Esophagus muscularis mucosa (tissue), 4 donors: ENCODE results near the gene FCRLB.

ENCODE experiments used
- EP300 ChIP-seq: sonication (generic); formaldehyde crosslinking; IDR thresholded peaks from one replicate; pipeline ENCODE4 v1.6.1; 2017; ENCODE audit warnings: antibody characterized with exemption
- POLR2A ChIP-seq: fragments of 450-650 bp; IDR thresholded peaks from one replicate; pipeline ENCODE4 v1.6.1; 2017; ENCODE audit warnings: antibody characterized with exemption, moderate library complexity, mild to moderate bottlenecking, low read depth
- POLR2AphosphoS5 ChIP-seq, 2 donors: sonication (generic); formaldehyde crosslinking; IDR thresholded peaks; one replicate each; pipeline ENCODE4 v1.6.1; 2017; ENCODE audit warnings: antibody characterized with exemption in 2 of 2
- TF ChIP-seq, protein P1 (sequence below), 3 experiments: fragments of 200-600 bp in 2 of 3; fragments of 450-650 bp in 1 of 3; sonication (generic) in 2 of 3; IDR thresholded peaks; one replicate each; pipeline ENCODE4 v1.5.1; 2017 to 2019; ENCODE audit warnings: antibody characterized with exemption in 3 of 3, mild to moderate bottlenecking in 2 of 3, moderate library complexity in 1 of 3

DNA sequence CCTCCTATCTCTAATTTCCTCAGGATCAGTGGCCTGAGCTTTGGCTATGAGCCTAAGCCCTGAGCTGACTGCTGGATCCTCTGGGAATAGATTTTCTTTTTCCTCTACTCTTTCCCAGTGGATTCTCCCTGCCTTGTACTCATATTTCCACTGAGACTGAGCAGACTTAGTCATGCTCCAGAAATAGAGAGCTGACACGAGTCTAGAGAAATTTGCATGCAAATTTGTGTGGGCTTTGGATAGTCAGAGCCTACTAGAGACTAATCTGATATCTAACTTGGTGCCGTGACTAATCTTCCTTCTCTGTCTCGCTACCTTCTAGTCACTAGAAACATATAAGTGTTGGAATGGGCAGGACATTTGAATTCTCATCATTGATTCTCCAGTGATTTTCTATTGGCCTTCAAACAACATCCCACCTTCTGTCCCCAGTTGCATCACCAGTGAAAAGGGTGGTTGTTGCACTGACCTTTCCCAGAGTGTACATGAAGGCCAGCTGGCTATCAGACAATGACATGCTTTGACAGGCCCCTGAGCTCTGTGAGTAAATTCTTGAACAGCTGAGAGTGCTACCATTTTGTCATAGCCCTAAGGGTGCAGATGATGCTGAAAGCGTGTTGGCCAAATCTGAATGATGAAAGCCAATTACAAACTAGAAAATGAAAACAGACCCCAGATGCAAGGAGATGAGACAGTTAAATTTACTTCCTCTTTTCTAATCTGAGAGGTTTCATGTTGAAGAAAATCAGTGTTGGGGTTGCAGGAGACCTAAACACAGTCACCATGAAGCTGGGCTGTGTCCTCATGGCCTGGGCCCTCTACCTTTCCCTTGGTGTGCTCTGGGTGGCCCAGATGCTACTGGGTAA is 14.6 kb upstream of the FCRLB start, which contains the start of gene FCRLA:
- TF ChIP-seq, protein P1, sequence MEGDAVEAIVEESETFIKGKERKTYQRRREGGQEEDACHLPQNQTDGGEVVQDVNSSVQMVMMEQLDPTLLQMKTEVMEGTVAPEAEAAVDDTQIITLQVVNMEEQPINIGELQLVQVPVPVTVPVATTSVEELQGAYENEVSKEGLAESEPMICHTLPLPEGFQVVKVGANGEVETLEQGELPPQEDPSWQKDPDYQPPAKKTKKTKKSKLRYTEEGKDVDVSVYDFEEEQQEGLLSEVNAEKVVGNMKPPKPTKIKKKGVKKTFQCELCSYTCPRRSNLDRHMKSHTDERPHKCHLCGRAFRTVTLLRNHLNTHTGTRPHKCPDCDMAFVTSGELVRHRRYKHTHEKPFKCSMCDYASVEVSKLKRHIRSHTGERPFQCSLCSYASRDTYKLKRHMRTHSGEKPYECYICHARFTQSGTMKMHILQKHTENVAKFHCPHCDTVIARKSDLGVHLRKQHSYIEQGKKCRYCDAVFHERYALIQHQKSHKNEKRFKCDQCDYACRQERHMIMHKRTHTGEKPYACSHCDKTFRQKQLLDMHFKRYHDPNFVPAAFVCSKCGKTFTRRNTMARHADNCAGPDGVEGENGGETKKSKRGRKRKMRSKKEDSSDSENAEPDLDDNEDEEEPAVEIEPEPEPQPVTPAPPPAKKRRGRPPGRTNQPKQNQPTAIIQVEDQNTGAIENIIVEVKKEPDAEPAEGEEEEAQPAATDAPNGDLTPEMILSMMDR (IDR thresholded peaks at IDR 0.05), result no peak
- TF ChIP-seq POLR2A (no peak), EP300 (no peak), POLR2AphosphoS5 (IDR thresholded peaks at IDR 0.05) (no peak)
